ENCODE data around the gene CFL1. TPM values are rescaled to one million over a fixed set of nuclear protein-coding genes. Genes with fewer than 3 reads are reported as not detected.

Gene CFL1
- total RNA-seq, 5 donors from 2014 or later (not counting 1 experiment from before 2014, with no cell fraction given): 584 to 761 (median 636) TPM

DNA sequence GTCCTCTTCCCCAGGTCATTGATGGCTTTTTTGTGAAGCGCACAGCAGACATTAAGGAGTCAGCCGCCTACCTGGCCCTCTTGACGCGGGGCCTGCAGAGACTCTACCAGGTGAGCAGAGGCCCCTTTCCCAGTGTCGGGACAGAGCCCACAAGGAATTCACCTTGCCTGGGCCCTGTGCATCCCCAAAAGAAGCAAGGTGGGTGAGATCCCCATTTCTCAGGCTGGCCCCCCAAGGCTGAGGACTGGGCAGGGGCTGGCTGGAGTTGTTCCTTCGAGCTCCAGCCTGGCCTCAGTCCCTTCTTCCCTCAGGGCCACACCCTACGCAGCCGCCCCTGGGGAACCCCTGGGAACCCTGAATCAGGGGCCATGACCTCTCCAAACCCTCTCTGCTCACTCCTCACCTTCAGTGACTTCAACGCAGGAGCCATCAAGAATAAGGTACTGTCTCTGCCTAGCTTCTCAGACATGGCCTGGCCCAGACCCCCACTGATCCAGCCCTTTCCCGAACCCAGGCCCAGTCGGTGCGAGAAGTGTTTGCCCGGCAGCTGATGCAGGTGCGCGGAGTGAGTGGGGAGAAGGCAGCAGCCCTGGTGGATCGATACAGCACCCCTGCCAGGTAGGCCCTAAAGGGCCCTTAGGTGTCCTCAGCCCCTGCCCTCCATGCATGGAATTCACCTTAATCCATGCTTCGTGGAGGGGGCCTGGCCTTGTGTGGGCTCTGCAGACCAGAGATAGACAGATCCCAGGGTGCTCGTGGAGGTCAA lies 6.9 kb upstream of the CFL1 start:
- H3K4me3 Mint-ChIP-seq: no peak overlapping the region
- H3K9me3 ChIP-seq: no peaks in the 10 kb centered on the region
- H3K36me3 ChIP-seq (ENCODE audit: control insufficient read depth in 2 of 2, extremely low read depth in 1 of 2, insufficient read depth in 1 of 2, low read length in 1 of 2): peaks cover 22 to 57% of the 10 kb centered on the region in 2 donors
- no peaks in the 10 kb centered on the region for H3K27me3 Mint-ChIP-seq
- no peak overlapping the region for H3K27ac Mint-ChIP-seq
- H3K36me3 Mint-ChIP-seq: peaks cover 15% of the 10 kb centered on the region
- no peak for DNase-seq
- H3K4me3 ChIP-seq (ENCODE audit: control insufficient read depth in 1 of 2, extremely low read depth in 1 of 2, low read length in 1 of 2): no peak overlapping the region
- peaks cover 6 to 32% of the 10 kb centered on the region in 2 experiments for H3K4me1 ChIP-seq (ENCODE audit: control insufficient read depth in 1 of 2, extremely low read depth in 1 of 2, insufficient read depth in 2 of 2, low read length in 2 of 2)
- peaks cover 20 to 27% (median 21%) of the 10 kb centered on the region in 3 donors for H3K4me1 Mint-ChIP-seq
- H3K9me3 Mint-ChIP-seq: no peaks in the 10 kb centered on the region
- CTCF ChIA-PET: no interaction called here
- POLR2A ChIA-PET: no interaction called here
- WGBS (ENCODE audit: insufficient coverage): 97% methylated on average over 16 of the region's 18 CpGs
- H3K27ac ChIP-seq (ENCODE audit: low read length): no peak overlapping the region
- ATAC-seq (replicated peaks in 1 of 4): no peak
- H3K27me3 ChIP-seq (replicated peaks in 1 of 2; ENCODE audit: control insufficient read depth in 2 of 2, extremely low read depth in 1 of 2, insufficient read depth in 2 of 2, low read length in 1 of 2): no peaks in the 10 kb centered on the region

- POLR2A ChIA-PET: no interaction called here
- Histone ChIP-seq H3K36me3 (ENCODE audit: control insufficient read depth in 2 of 2, extremely low read depth in 1 of 2, insufficient read depth in 1 of 2, low read length in 1 of 2) (peaks cover 22 to 57% of the 10 kb centered on the region in 2 donors), H3K9me3 (no peaks in the 10 kb centered on the region), H3K4me1 (ENCODE audit: control insufficient read depth in 1 of 2, extremely low read depth in 1 of 2, insufficient read depth in 2 of 2, low read length in 2 of 2) (peaks cover 6 to 40% of the 10 kb centered on the region in 2 experiments), H3K27ac (ENCODE audit: low read length) (no peak overlapping the region), H3K27me3 (replicated peaks in 1 of 2; ENCODE audit: control insufficient read depth in 2 of 2, extremely low read depth in 1 of 2, insufficient read depth in 2 of 2, low read length in 1 of 2) (no peaks in the 10 kb centered on the region), H3K4me3 (ENCODE audit: control insufficient read depth in 1 of 2, extremely low read depth in 1 of 2, low read length in 1 of 2) (no peak overlapping the region)
- H3K27me3 Mint-ChIP-seq: no peaks in the 10 kb centered on the region
- CTCF ChIA-PET: no interaction called here
- H3K4me1 Mint-ChIP-seq: peaks cover 23 to 26% (median 24%) of the 10 kb centered on the region in 3 donors
- 100% methylated on average over 4 of the region's 12 CpGs for WGBS (ENCODE audit: insufficient coverage)
- DNase-seq (no peak), ATAC-seq (replicated peaks in 1 of 4) (no peak)
- H3K27ac Mint-ChIP-seq: no peak overlapping the region
- H3K36me3 Mint-ChIP-seq: peaks cover 15% of the 10 kb centered on the region
- no peak overlapping the region for H3K4me3 Mint-ChIP-seq
- no peaks in the 10 kb centered on the region for H3K9me3 Mint-ChIP-seq
Observed at GRCh38 chr11:65863889-65864705, 6.1 kb upstream of the CFL1 start.

DNA sequence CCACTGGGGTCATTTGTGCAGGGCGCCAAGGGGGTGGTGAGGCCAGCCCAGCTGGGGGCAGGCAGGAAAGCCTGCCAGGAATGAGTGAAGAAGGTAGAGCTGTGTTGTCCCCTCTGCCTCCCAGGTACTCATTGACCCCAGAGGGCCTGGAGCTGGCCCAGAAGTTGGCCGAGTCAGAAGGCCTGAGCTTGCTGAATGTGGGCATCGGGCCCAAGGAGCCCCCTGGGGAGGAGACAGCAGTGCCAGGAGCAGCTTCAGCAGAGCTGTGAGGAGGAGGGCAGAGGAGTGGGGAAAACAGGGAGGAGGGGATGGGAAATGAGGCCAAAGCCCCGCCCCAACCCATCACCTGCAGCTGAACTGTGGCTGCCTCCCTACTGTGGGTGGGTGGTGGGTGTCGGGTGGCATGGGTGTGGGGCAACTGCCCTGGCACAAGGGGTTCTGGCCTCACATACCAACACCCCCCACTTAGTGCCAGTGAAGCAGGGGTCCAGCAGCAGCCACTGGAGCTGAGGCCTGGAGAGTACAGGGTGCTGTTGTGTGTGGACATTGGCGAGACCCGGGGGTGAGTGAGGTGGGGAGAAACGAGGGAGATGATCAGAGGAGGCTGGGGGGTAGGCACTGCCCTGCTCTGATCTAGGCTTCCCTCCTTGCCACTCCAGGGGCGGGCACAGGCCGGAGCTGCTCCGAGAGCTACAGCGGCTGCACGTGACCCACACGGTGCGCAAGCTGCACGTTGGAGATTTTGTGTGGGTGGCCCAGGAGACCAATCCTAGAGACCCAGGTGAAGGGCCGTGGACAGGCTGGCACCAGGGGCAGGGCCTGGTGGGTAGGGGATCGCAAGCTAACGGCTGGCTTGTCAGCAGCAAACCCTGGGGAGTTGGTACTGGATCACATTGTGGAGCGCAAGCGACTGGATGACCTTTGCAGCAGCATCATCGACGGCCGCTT lies 5.2 kb upstream of the CFL1 start:
- H3K4me1 Mint-ChIP-seq: peaks cover 31 to 34% (median 33%) of the 10 kb centered on the region in 3 donors
- POLR2A ChIA-PET: no interaction called here
- 99% methylated on average over 18 of the region's 24 CpGs for WGBS (ENCODE audit: insufficient coverage)
- no peak overlapping the region for H3K27ac ChIP-seq (ENCODE audit: low read length)
- no peaks in the 10 kb centered on the region for H3K9me3 ChIP-seq
- peaks cover 15% of the 10 kb centered on the region for H3K36me3 Mint-ChIP-seq
- DNase-seq (no peak), ATAC-seq (replicated peaks in 1 of 4) (no peak)
- H3K36me3 ChIP-seq (ENCODE audit: control insufficient read depth in 2 of 2, extremely low read depth in 1 of 2, insufficient read depth in 1 of 2, low read length in 1 of 2): peaks cover 22 to 57% of the 10 kb centered on the region in 2 donors
- no peaks in the 10 kb centered on the region for H3K27me3 Mint-ChIP-seq
- H3K4me3 Mint-ChIP-seq: peak overlapping the region in 2 of 3 donors; percentile 55 to 56
- peak overlapping the region in 1 of 2 donors; percentile 55 for H3K27ac Mint-ChIP-seq
- no peak overlapping the region for H3K4me3 ChIP-seq (ENCODE audit: control insufficient read depth in 1 of 2, extremely low read depth in 1 of 2, low read length in 1 of 2)
- no peaks in the 10 kb centered on the region for H3K27me3 ChIP-seq (replicated peaks in 1 of 2; ENCODE audit: control insufficient read depth in 2 of 2, extremely low read depth in 1 of 2, insufficient read depth in 2 of 2, low read length in 1 of 2)
- H3K4me1 ChIP-seq (ENCODE audit: control insufficient read depth in 1 of 2, extremely low read depth in 1 of 2, insufficient read depth in 2 of 2, low read length in 2 of 2): peaks cover 11 to 49% of the 10 kb centered on the region in 2 experiments
- H3K9me3 Mint-ChIP-seq: no peaks in the 10 kb centered on the region
- CTCF ChIA-PET: no interaction called here

GRCh38 chr11:65862191-65862735 lies 4.3 kb upstream of the CFL1 start:
- no peaks in the 10 kb centered on the region for H3K9me3 Mint-ChIP-seq
- no peaks in the 10 kb centered on the region for H3K27me3 ChIP-seq (replicated peaks in 1 of 2; ENCODE audit: control insufficient read depth in 2 of 2, extremely low read depth in 1 of 2, insufficient read depth in 2 of 2, low read length in 1 of 2)
- ChIA-PET POLR2A (no interaction called here), CTCF (no interaction called here)
- no CpG with 5 or more reads among the region's 5 CpGs for WGBS (ENCODE audit: insufficient coverage)
- no peak overlapping the region for H3K27ac ChIP-seq (ENCODE audit: low read length)
- H3K36me3 Mint-ChIP-seq: peaks cover 15% of the 10 kb centered on the region
- no peak overlapping the region for H3K27ac Mint-ChIP-seq
- H3K4me3 ChIP-seq (ENCODE audit: control insufficient read depth in 1 of 2, extremely low read depth in 1 of 2, low read length in 1 of 2): no peak overlapping the region
- peaks cover 11 to 49% of the 10 kb centered on the region in 2 experiments for H3K4me1 ChIP-seq (ENCODE audit: control insufficient read depth in 1 of 2, extremely low read depth in 1 of 2, insufficient read depth in 2 of 2, low read length in 2 of 2)
- H3K4me3 Mint-ChIP-seq: peak overlapping the region; percentile 92 to 97 (median 97)
- peaks cover 22 to 55% of the 10 kb centered on the region in 2 donors for H3K36me3 ChIP-seq (ENCODE audit: control insufficient read depth in 2 of 2, extremely low read depth in 1 of 2, insufficient read depth in 1 of 2, low read length in 1 of 2)
- DNase-seq: no peak
- H3K9me3 ChIP-seq: no peaks in the 10 kb centered on the region
- no peak for ATAC-seq (replicated peaks in 1 of 4)
- peaks cover 32 to 35% (median 33%) of the 10 kb centered on the region in 3 donors for H3K4me1 Mint-ChIP-seq
- no peaks in the 10 kb centered on the region for H3K27me3 Mint-ChIP-seq

DNA sequence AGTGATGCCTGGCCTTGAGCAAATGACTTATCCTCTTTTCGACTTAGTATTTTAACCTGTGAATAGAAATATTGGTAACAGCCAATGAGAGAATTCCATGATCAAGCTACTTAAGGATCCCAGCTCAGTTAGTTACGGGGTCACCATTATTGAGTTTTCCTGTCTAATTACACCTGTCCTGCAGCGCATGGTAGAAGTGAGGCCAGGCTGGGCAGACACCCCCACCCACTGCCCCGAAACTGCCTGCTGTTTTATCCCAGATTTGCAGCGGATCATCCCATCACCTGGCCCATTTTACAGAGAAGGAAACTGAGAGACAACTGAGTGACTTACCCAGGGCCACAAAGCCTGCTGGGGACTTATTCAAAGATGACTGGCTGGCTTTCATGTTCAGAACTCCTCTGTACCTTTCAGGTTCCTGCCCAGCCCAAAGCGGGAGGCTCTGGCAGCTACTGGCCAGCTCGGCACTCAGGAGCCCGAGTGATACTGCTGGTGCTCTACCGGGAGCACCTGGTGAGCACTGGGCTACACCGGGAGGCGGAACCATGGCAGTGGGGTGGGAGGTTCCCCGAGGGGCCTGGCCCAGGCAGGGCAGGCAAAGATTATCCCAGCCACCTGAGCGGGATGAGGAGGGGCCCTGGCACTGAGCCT lies 3.7 kb upstream of the CFL1 start:
- H3K4me1 Mint-ChIP-seq: peaks cover 31 to 38% (median 35%) of the 10 kb centered on the region in 3 donors
- peaks cover 18% of the 10 kb centered on the region for H3K36me3 Mint-ChIP-seq
- H3K9me3 Mint-ChIP-seq: no peaks in the 10 kb centered on the region
- Histone ChIP-seq H3K36me3 (ENCODE audit: control insufficient read depth in 2 of 2, extremely low read depth in 1 of 2, insufficient read depth in 1 of 2, low read length in 1 of 2) (peaks cover 22 to 49% of the 10 kb centered on the region in 2 donors), H3K4me3 (ENCODE audit: control insufficient read depth in 1 of 2, extremely low read depth in 1 of 2, low read length in 1 of 2) (peak overlapping the region; percentile 90 to 93), H3K27ac (ENCODE audit: low read length) (peak overlapping the region; percentile 83), H3K9me3 (no peaks in the 10 kb centered on the region), H3K4me1 (ENCODE audit: control insufficient read depth in 1 of 2, extremely low read depth in 1 of 2, insufficient read depth in 2 of 2, low read length in 2 of 2) (peaks cover 11 to 53% of the 10 kb centered on the region in 2 experiments), H3K27me3 (replicated peaks in 1 of 2; ENCODE audit: control insufficient read depth in 2 of 2, extremely low read depth in 1 of 2, insufficient read depth in 2 of 2, low read length in 1 of 2) (no peaks in the 10 kb centered on the region)
- DNase-seq (no peak), ATAC-seq (replicated peaks in 1 of 4) (no peak)
- ChIA-PET CTCF (interaction anchor here in 1 of 2 donors (3.6 kb wide), 1 partner anchor 26 kb away, joined by 167 read pairs; the partner anchor contains the start of genes CCDC85B and FIBP), POLR2A (interaction anchor here in 1 of 2 donors (0.5 to 0.6 kb wide), 2 partner anchors 29 to 363 kb away, joined by 3 read pairs; partner anchors contain the start of genes CCDC85B and MALAT1)
- H3K27me3 Mint-ChIP-seq: no peaks in the 10 kb centered on the region
- WGBS (ENCODE audit: insufficient coverage): 85% methylated on average over 8 of the region's 13 CpGs
- peak overlapping the region; percentile 92 to 97 (median 97) for H3K4me3 Mint-ChIP-seq
- H3K27ac Mint-ChIP-seq: peak overlapping the region in 1 of 2 donors; percentile 86
